ENCODE measurements around the gene SOX18. TPM values are rescaled to one million over a fixed set of nuclear protein-coding genes. Genes with fewer than 3 reads are reported as not detected.

Gene SOX18
- total and polyA plus RNA-seq, 2 experiments from 2014 or later: 0.06 TPM; not detected in 1

GRCh38 chr20:64076061-64076997 lies 26.9 kb upstream of the SOX18 start:
- TF ChIP-seq CTCF (IDR thresholded peaks at IDR 0.05; ENCODE audit: low read depth, low read length): no peak
- H3K27ac ChIP-seq: no peak overlapping the region
- peaks cover 4% of the 10 kb centered on the region for H3K36me3 ChIP-seq

GRCh38 chr20:64075556-64075955 lies 26.1 kb upstream of the SOX18 start:
- H3K9me3 ChIP-seq (ENCODE audit: low read depth): no peaks in the 10 kb centered on the region
- no peak for DNase-seq (ENCODE audit: low read depth in 1 of 2, low spot score in 1 of 2)
- peaks cover 4% of the 10 kb centered on the region for H3K36me3 ChIP-seq
- H3K27ac ChIP-seq: no peak overlapping the region
- no peaks in the 10 kb centered on the region for H3K27me3 ChIP-seq
- H3K4me1 ChIP-seq (ENCODE audit: low read depth): peaks cover 5% of the 10 kb centered on the region
- H3K4me3 ChIP-seq: no peak overlapping the region
- TF ChIP-seq CTCF (IDR thresholded peaks at IDR 0.05; ENCODE audit: low read depth, low read length): no peak

More at GRCh38 chr20:64076061-64076997, 26.9 kb upstream of the SOX18 start:
- Histone ChIP-seq H3K4me1 (ENCODE audit: low read depth) (peaks cover 8% of the 10 kb centered on the region), H3K9me3 (ENCODE audit: low read depth) (no peaks in the 10 kb centered on the region), H3K27me3 (no peaks in the 10 kb centered on the region), H3K4me3 (no peak overlapping the region)
- DNase-seq (ENCODE audit: low read depth in 1 of 2, low spot score in 1 of 2): no peak

GRCh38 chr20:64074963-64075362 lies 25.5 kb upstream of the SOX18 start:
- Histone ChIP-seq H3K9me3 (ENCODE audit: low read depth) (no peaks in the 10 kb centered on the region), H3K36me3 (peaks cover 6% of the 10 kb centered on the region), H3K27me3 (no peaks in the 10 kb centered on the region), H3K4me1 (ENCODE audit: low read depth) (peaks cover 5% of the 10 kb centered on the region), H3K4me3 (no peak overlapping the region), H3K27ac (no peak overlapping the region)
- DNase-seq (ENCODE audit: low read depth in 1 of 2, low spot score in 1 of 2): no peak
- no peak for TF ChIP-seq CTCF (IDR thresholded peaks at IDR 0.05; ENCODE audit: low read depth, low read length)

- Histone ChIP-seq H3K27ac (no peak overlapping the region), H3K9me3 (ENCODE audit: low read depth) (no peaks in the 10 kb centered on the region), H3K4me3 (no peak overlapping the region), H3K27me3 (no peaks in the 10 kb centered on the region), H3K36me3 (peaks cover 6% of the 10 kb centered on the region), H3K4me1 (ENCODE audit: low read depth) (peaks cover 4% of the 10 kb centered on the region)
- TF ChIP-seq CTCF (IDR thresholded peaks at IDR 0.05; ENCODE audit: low read depth, low read length): no peak
- no peak for DNase-seq (ENCODE audit: low read depth in 1 of 2, low spot score in 1 of 2)
Measured at GRCh38 chr20:64074184-64074789, 24.8 kb upstream of the SOX18 start.

GRCh38 chr20:64073476-64074183 lies 24.2 kb upstream of the SOX18 start:
- no peak overlapping the region for H3K4me3 ChIP-seq
- H3K27me3 ChIP-seq: no peaks in the 10 kb centered on the region
- no peak for DNase-seq (ENCODE audit: low read depth in 1 of 2, low spot score in 1 of 2)
- no peak for TF ChIP-seq CTCF (IDR thresholded peaks at IDR 0.05; ENCODE audit: low read depth, low read length)
- H3K27ac ChIP-seq: no peak overlapping the region
- peaks cover 6% of the 10 kb centered on the region for H3K36me3 ChIP-seq
- H3K9me3 ChIP-seq (ENCODE audit: low read depth): no peaks in the 10 kb centered on the region
- H3K4me1 ChIP-seq (ENCODE audit: low read depth): no peaks in the 10 kb centered on the region
